Osteoblast (primary cell): ENCODE measurements around the gene HIF3A. TPM values are rescaled to one million over a fixed set of nuclear protein-coding genes. Genes with fewer than 3 reads are reported as not detected.

ENCODE experiments used
- DNase-seq: peaks from one replicate; pipeline ENCODE4 v3.0.0; 2011; ENCODE audit warnings: low spot score, mixed read lengths; ENCODE audit not compliant: insufficient read length; ENCODE audit errors: missing footprints
- H2AFZ ChIP-seq: 2 replicates; pipeline ENCODE4 v1.6.0; 2011; ENCODE audit warnings: mild to moderate bottlenecking, low read length
- H3K27ac ChIP-seq: 2 replicates; pipeline ENCODE4 v1.5.1; 2011; ENCODE audit warnings: mild to moderate bottlenecking, low read depth, low read length, moderate library complexity
- H3K27me3 ChIP-seq: 2 replicates; pipeline ENCODE4 v1.6.0; 2012; ENCODE audit warnings: mild to moderate bottlenecking, control low read depth, inconsistent platforms, low read length, moderate library complexity; ENCODE audit not compliant: insufficient read depth
- H3K36me3 ChIP-seq: 2 replicates; pipeline ENCODE4 v1.5.1; 2011; ENCODE audit warnings: mild to moderate bottlenecking, low read length, control low read depth, moderate library complexity; ENCODE audit not compliant: insufficient read depth
- H3K4me1 ChIP-seq: 2 replicates; pipeline ENCODE4 v1.5.1; 2011; ENCODE audit warnings: mild to moderate bottlenecking, low read length, control low read depth, moderate library complexity; ENCODE audit not compliant: insufficient read depth
- H3K4me2 ChIP-seq: 2 replicates; pipeline ENCODE4 v1.6.0; 2011; ENCODE audit warnings: mild to moderate bottlenecking, low read length; ENCODE audit not compliant: insufficient read depth
- H3K4me3 ChIP-seq: fragments of 200-600 bp; sonication (generic); 3 replicates; pipeline ENCODE4 v1.5.1; 2012; ENCODE audit warnings: mild to moderate bottlenecking, low read length, inconsistent platforms; ENCODE audit not compliant: insufficient read depth
- H3K79me2 ChIP-seq: 2 replicates; pipeline ENCODE4 v1.6.0; 2012; ENCODE audit warnings: mild to moderate bottlenecking, low read length, control low read depth, inconsistent platforms; ENCODE audit not compliant: insufficient read depth
- H3K9me3 ChIP-seq: 2 replicates; pipeline ENCODE4 v1.5.1; 2011; ENCODE audit warnings: low read depth, low read length, control low read depth
- H4K20me1 ChIP-seq: 2 replicates; pipeline ENCODE4 v1.6.0; 2012; ENCODE audit warnings: mild to moderate bottlenecking, low read length, control low read depth; ENCODE audit not compliant: insufficient read depth
- CTCF ChIP-seq: IDR thresholded peaks from 2 replicates; pipeline ENCODE4 v1.5.1; 2011; ENCODE audit warnings: mild to moderate bottlenecking, low read depth, low read length, moderate library complexity; ENCODE audit errors: extremely low read depth
- total RNA-seq: library from RNA; depleted of rRNA; stranded (reverse); fragments of >200 nt; gene quantifications from 2 replicates; pipeline ENCODE4 v1.2.3, GENCODE V29; 2012

HIF3A gene
- total RNA-seq, 1 donor: not detected

- Histone ChIP-seq H3K4me3 (no peak overlapping the region), H3K27me3 (no peaks in the 10 kb centered on the region), H3K36me3 (peaks cover 43% of the 10 kb centered on the region), H3K4me2 (no peak overlapping the region), H4K20me1 (no peaks in the 10 kb centered on the region), H3K27ac (no peak overlapping the region), H3K79me2 (peaks cover 23% of the 10 kb centered on the region), H3K4me1 (peaks cover under 1% of the 10 kb centered on the region), H3K9me3 (no peaks in the 10 kb centered on the region), H2AFZ (no peak overlapping the region)
- no peak for TF ChIP-seq CTCF
- DNase-seq: no peak
Measured at GRCh38 chr19:46383846-46384245, 87.0 kb downstream of the HIF3A start.

- peaks cover 21% of the 10 kb centered on the region for H3K79me2 ChIP-seq
- no peaks in the 10 kb centered on the region for H3K27me3 ChIP-seq
- H3K36me3 ChIP-seq: peaks cover 48% of the 10 kb centered on the region
- DNase-seq: no peak
- H3K4me1 ChIP-seq: no peaks in the 10 kb centered on the region
- no peak overlapping the region for H2AFZ ChIP-seq
- no peaks in the 10 kb centered on the region for H3K9me3 ChIP-seq
- no peak overlapping the region for H3K27ac ChIP-seq
- no peak for TF ChIP-seq CTCF
- H3K4me2 ChIP-seq: no peak overlapping the region
- H3K4me3 ChIP-seq: no peak overlapping the region
- H4K20me1 ChIP-seq: no peaks in the 10 kb centered on the region
Measured at GRCh38 chr19:46384396-46384795, 87.6 kb downstream of the HIF3A start.

- peaks cover 56% of the 10 kb centered on the region for H3K36me3 ChIP-seq
Measured at GRCh38 chr19:46385636-46386035, 88.8 kb downstream of the HIF3A start.

GRCh38 chr19:46386151-46386550 lies 89.3 kb downstream of the HIF3A start:
- no peak overlapping the region for H3K4me2 ChIP-seq
- DNase-seq: no peak
- H3K27ac ChIP-seq: no peak overlapping the region
- no peaks in the 10 kb centered on the region for H3K9me3 ChIP-seq
- peaks cover 56% of the 10 kb centered on the region for H3K36me3 ChIP-seq
- peaks cover 8% of the 10 kb centered on the region for H3K79me2 ChIP-seq
- TF ChIP-seq CTCF: no peak
- H3K4me3 ChIP-seq: no peak overlapping the region
- H3K27me3 ChIP-seq: no peaks in the 10 kb centered on the region
- no peak overlapping the region for H2AFZ ChIP-seq
- no peaks in the 10 kb centered on the region for H3K4me1 ChIP-seq
- H4K20me1 ChIP-seq: no peaks in the 10 kb centered on the region

More at GRCh38 chr19:46385636-46386035, 88.8 kb downstream of the HIF3A start:
- H3K79me2 ChIP-seq: peaks cover 10% of the 10 kb centered on the region
- DNase-seq: no peak
- H3K9me3 ChIP-seq: no peaks in the 10 kb centered on the region
- no peaks in the 10 kb centered on the region for H4K20me1 ChIP-seq
- H3K4me2 ChIP-seq: no peak overlapping the region
- no peaks in the 10 kb centered on the region for H3K4me1 ChIP-seq
- H3K4me3 ChIP-seq: no peak overlapping the region
- no peak overlapping the region for H3K27ac ChIP-seq
- no peak for TF ChIP-seq CTCF
- H3K27me3 ChIP-seq: no peaks in the 10 kb centered on the region
- H2AFZ ChIP-seq: no peak overlapping the region
